ENCODE results near the gene SBF2. TPM values are rescaled to one million over a fixed set of nuclear protein-coding genes. Genes with fewer than 3 reads are reported as not detected.

SBF2 gene
- polyA plus RNA-seq, 1 donor, result 18.8 TPM

DNA sequence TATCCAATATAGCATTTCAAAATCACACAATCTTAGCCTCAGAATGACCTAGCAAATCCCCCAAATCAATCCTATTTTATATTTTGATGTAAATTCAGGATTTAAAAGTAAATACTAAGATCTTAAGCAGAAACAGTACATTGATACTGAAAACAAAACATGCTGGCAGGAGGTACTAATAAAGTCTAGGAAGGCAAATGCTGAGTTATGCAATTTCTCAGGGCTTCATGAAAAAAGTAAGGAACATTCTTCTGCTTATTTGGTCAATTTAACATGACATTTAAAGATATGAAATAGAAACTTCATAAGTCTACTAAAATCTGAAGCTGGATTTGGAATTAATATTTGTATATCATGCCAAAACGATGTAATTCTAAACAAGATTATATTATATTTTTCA, 476.8 kb downstream of the SBF2 start:
- DNase-seq (ENCODE audit: low read depth), result no peak

DNA sequence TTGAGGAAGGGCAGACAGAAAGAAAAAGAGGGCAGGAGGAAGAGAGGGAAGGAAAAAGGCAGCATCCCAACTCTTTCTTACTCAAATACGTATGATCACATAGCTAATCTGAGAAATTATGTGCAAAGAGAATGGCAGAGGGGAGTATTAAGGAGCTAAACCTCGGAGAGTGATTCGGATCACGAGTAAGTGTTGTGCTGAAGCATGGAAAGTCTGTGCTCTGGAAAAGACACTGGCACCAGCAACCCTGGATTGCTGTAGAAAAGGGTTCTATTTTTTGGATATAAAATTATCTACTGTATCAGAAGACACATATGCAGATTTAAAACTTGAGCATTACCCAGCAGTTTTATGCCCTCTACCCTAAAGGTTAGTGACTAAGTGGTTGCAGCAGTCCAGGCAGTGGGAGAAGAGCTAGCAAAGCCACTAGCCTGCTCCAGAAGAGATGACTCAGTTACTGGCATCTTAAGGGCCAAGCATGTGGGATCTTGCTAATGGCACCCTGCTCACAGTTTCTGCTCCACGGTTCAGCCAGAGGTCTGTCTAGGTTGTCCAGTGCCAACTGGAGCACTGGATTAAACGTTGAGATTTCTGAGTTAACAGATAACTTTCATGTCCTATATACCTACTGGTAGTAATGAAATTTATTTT, 478.4 kb downstream of the SBF2 start:
- DNase-seq (ENCODE audit: low read depth), result no peak

DNA sequence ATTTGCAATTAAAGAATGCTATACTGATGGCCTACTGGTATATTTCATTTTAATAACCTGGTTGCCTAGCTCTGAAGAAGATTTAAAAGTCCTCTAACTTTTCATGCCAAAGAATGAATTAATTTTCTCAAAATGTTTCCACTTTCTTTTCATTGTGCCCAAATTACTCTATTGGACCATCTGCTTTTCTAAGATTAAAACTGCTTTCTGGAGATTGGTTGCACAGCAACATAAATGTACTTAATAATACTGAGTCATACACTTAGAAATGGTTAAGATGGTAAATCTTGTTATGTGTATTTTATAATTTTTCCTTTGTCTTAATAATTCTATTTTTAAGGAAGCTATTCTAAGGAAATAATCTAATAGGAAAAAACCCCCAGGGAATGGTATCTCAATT, 479.9 kb downstream of the SBF2 start:
- no peak for DNase-seq (ENCODE audit: low read depth)

DNA sequence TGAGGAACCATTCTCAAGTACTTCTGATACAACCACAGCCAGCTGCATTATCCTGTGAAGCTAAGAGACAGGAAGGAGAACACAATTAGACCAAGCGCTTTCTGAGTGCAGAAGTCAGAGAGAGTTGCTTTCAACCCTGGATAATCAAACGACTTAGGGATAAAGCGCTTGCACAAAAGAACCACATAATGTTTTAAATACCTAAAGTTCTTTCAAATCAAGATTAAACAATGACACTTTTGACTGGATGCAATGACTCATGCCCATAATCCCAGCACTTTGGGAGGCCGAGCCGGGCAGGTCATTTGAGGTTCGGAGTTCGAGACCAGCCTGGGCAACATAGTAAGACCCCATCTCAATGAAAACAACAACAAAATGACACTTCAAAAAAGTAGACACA, 485.1 kb downstream of the SBF2 start:
- DNase-seq (ENCODE audit: low read depth), result no peak

DNA sequence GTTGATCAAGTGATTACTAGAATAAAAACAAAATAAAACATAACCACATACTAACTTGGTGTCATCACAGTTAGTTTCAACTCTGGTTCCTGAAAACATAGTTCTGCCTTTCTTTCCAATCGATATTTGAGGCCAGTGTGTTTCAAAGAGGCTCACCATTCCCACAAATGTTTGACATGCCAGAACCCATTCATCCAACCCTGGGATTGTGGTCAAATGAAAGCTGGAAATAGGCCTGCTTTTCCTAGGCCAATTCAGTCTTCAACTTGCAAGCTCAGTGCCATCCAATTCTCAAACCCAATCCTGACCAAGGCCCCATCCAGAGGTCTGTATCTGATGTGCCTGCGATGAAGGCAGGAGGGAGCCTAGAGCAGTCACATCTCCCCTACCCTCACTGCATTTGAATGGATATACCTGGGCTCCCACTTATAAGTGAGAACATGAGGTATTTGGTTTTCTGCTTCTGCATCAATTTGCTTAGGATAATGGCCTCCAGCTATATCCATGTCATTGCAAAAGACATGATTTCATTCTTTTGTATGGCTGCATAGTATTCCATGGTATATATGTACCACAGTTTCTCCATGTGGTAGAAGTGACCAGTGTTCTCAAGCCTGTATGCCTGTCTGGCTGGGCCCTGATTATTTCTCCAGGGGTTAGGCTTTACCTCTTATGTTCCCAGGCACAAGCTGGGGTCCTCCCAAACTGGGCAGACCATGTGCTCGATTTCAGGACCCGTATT, 486.9 kb downstream of the SBF2 start:
- DNase-seq (ENCODE audit: low read depth), result no peak

DNA sequence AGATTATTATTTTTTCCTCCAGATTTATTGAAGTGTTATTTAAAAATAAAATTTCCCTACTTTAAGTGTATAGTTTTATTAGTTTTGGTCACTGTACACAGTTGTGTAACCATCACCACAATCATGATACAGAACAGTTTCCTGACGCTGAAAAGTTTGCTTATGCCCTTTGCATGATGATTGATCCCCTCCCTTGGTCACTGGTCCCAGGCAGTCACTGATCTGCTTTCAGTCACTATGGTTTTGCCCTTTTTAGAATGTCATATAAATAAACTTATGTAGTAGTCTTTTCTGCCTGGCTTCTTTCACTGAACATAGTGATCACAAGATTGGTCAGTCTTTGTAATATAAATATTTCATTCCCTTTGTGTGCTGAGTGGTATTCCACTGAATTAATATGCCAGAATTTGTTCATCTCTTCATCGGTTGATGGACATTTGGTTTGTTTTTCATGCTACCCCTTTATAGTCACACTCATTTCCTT, 489.6 kb downstream of the SBF2 start:
- no peak for DNase-seq (ENCODE audit: low read depth)

DNA sequence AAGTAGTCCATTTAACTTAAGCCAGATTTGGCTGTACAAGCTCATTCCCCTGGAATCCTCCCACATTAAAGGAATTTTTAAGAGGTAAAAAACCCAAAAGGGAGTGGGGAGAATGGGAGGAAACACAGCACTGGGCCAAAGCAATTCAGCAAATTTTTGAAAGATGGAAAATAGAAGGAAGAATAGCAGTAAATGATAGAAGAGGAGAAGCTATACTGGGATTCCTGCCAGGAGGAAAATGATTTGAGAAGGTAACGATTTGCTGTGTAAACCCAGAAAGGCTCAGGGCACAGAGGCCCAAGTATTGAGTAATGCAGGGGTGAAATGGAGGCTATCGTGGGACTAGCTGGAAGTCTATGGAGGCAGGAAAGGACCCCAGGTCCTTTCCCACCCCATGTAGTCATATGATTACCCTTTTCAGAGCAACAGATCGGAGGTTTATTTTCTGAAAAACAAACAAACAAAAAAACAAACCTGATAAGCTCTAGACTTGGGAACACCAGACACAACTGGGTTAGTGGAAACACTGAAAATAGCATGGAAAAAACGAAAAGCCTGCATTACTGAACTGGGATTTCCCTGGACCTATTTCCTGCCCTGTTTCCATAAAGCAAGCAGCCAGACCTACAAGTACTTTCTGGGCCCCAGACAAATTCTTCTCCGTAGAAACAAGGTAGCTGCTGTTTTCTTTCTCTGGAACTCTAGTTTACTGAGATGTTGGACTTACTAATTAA, 490.2 kb downstream of the SBF2 start:
- DNase-seq (ENCODE audit: low read depth), result peak; percentile 75

DNA sequence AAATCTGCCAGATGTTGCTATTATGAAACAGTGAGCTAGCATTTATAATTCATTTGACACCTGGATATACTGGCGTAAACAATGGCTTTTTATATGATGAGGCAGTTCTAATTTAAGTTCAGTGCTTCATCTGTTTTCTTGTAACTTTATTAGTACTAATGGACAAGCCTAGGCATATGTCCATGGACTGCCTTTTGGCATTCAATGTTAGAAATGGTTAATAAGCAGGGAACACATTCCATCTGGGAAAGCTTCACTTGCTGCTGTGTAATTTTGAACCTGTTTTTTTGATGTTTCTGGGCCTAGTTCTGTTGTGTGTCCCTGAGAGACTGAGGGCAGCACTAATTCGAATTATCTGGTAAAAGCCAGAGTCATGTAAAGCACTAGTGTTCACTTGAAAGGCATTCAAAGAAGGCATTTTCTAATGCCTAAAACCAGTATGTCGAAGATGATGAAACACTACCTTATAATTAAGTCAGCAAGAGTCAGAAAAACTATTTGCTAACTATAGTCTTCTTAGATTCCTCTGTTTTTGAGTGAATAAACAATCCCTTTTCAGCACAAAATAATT, 491.6 kb downstream of the SBF2 start:
- peak; percentile 56 for DNase-seq (ENCODE audit: low read depth)

DNA sequence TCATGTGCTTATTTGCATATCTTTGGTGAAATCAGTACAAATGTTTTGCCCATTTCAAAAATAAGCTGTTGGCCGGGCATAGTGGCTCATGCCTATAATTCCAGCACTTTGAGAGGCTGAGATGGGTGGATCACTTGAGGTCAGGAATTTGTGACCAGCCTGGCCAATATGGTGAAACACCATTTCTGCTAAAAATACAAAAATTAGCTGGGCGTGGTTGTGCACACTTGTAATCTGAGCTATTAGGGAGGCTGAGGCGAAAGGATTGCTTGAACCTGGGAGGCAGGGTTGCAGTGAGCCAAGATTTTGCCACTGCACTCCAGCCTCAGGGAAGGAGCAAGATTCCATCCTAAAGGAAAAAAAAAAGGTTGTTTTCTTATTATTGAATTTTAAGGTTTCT, 494.1 kb downstream of the SBF2 start:
- DNase-seq (ENCODE audit: low read depth), result no peak

DNA sequence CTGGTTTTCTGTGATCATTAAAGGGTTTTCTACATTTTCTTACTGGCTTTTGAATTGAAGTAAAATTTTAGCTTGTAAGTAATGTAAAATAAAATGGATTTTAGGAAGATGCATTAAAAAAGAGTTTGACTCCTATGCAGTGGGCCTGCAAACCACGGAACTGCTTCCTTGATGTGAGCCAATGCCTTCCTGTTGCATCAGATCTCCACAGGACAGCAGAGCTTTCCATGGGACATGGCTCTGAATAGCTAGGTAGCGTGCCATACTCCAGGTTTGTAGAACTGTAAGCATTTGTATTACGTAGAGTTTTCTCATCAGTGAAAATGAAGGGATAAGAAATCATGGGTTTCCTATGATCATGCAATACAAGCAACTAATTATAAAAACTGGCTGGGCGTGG, 496.7 kb downstream of the SBF2 start:
- no peak for DNase-seq (ENCODE audit: low read depth)

DNA sequence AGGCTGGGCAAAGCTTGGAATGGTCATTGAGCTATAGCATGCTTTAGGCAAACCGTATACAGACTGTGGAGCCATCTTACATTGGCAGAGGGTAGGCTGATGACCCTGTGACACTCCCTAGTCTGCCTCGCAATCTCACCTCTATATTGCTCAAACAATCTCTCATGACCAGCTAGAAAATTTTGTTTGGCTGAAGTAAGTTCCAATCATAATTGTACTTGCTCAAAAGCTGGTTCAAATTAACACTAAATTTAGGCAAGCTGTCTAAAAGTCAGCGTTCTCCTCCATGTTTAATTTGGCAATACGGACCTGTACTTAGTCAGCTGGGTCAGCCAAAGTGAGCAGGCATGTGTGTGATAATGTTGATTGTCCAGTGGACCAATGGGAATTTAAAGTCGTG, 497.2 kb downstream of the SBF2 start:
- no peak for DNase-seq (ENCODE audit: low read depth)

DNA sequence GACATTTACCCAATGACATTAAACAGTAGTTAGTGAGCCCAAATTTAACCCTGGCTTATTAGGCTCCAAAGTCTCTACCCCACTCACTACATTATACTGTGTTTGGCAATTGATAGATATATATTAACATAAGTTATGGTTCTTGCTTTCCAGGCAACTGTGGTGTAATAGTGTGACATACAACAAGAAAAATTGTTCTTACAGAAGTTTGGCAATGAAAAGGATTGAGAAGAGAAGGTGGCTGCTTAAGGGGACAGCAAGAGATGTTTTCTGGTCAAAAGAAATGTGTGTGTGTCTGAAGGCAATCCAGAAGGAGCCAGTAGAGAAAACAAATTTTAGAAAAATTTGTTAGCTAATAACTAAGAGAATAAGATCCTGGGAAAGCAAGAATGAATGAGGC, 497.8 kb downstream of the SBF2 start:
- no peak for DNase-seq (ENCODE audit: low read depth)

DNA sequence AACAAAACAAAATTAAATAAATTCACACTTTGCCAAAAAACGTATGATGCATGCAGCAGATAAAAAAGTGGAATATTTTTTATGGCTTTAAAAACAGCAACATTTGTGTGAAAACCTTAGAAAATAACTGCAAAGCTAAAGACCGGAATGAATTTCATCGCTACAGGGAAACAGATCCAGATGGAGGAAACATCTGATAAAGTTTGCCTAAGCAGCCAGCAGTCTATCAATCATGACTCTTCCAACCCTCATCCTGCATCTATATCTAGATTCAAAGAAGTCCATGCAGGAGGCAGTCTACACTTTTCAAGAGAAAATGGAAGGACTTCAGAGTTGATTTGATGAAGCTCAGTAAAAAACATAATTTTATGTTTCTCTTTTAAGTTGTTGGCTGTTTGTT, 503.3 kb downstream of the SBF2 start:
- DNase-seq (ENCODE audit: low read depth), result no peak

DNA sequence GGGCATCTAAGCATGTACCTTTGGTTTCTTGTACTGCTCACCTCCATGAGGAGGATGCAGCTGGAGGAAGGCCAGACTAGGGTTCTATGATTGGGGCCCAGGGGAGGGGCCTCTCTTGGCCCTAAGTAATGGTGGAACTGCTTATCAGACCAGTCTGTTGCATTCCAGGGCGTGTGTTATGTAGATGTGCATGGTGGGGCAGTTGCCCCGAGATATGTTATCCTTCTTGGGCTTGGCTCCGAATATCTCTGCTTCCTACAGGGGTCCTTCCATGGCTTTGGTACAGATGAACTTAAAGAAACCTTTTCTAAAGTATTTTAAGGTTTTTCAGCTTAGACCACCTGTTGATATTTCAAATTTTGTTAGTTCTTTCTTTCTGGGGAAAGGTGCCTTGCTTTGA, 504.1 kb downstream of the SBF2 start:
- DNase-seq (ENCODE audit: low read depth), result no peak

DNA sequence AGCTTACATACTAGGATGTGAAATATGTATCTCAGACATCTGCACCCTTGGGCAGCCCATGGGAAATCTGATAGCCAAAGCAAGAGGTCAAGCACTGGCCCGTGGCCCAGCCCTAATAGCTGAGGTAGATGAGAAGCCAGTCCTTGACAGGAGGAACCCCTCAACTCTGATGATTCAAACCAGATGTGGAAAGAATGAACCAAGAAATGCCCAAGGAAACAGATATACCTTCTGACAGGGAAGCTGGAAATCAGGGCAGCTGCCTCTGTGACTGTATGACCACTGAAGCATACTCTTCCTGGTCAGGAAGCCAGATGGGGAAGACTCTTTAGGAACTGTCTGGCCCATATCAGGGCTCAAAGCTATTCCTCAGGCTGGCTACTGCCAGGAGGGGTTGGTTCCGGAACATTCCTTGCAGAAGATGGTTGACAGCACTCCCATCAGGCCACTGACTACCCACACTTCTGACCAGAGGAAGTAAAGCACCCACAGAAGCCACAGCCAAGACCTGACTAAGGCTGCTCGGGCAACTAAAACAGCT, 506.0 kb downstream of the SBF2 start:
- no peak for DNase-seq (ENCODE audit: low read depth)

DNA sequence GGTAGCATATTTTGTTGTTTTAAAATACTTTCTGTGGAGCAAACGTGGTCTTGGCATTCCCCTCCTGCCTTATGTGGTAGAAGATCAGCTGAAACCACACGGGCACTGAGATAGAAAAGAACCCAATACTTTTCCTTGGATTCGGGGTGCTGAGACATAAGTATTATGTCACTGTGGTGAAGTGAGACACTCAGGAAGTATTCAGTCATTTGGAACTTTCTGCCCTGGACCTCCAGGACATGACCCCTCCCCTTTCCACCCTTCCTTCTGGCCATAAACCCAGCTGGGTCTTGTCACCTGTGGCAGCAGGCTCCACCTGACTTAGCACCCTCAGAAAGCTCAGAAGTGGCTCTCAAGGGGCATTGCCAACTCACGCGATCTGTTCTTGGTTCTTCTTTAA, 506.8 kb downstream of the SBF2 start:
- no peak for DNase-seq (ENCODE audit: low read depth)

DNA sequence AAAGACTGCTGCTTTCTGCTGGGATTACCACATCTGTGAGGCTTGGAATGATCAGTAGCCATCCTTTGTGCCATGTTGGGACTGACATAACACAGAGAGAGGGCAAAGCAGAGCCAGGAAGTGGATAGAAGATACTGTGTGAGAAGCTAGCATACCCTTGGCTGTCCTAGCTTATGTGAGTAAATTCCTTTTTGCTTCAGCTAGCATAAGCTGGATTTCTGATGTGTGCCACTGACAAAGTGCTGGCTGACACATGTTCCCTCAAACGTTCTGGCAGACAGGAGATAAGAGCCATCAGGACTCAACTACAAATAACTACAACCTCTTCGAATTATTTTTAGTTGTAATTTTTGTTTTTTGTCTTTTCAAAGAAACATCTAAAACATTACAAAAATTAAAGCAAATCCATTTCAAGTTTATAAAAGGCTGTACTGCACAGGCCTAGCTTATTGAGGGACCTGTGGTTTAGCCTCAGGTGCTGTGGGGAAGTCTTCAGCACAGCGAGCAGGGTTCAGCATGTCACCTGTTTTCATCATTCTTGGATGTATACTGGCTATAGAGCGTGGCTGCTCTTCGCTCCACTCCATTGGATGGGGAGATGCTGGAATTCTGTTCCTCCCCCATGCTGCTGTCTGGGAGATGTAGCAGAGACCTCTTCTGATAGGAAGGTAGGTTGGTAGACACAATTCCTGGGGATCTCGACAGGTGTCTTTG, 509.3 kb downstream of the SBF2 start:
- no peak for DNase-seq (ENCODE audit: low read depth)

DNA sequence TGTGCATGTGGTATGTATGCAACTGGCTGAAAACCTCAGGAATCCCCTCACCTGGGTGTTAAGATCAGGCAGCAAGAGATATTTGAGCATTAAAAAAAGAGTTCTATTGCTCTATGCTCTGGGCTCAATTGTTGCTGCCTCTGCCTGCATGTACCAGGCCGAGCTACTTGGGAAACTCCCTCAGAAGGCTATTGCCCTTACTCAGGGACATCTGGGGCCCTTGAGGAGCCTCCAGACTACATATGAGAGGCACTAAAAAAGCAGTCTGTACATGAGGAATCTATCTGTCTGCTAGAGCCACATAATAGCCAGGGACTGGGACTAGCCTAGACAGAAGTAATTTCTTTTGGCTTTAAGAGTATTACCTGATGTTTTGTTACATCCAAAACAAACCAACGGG, 510.0 kb downstream of the SBF2 start:
- no peak for DNase-seq (ENCODE audit: low read depth)

DNA sequence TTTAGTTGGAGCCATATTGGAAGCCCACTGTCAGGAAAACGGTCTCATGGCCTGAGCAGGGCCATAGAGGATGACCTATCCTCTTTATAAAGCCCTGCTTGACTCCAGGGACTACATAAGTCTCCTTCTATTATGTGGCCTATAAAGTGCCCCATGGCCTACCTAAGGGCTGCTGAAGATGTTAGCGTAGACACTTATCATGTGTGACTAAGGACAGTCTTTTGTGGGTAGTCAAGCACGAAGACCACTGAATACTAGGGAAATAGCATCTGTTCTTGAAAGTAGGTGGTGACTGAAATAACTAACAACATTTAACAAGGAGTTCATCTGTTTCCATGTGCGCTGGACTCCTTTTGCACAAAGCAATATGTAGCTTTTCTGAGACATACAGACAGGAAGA, 513.1 kb downstream of the SBF2 start:
- DNase-seq (ENCODE audit: low read depth), result no peak

DNA sequence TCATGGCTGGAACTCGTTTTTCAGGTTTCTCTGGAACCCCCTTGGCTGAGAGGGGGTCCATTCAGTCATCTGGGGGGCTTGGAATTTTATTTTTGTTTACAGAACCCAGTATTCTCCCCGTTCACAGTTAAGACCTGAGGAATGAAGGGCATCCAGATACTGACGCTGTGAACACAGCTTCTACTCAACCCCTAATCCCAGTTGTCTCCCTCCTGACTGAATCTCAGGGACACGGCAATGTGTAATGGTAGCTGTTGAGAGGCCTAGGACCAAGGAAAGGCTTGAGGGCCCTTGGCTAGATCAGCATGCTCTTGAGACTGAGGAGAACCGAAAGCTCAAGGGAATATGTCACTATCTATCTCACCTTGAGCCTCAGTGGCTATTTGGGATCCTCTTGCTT, 516.5 kb downstream of the SBF2 start:
- no peak for DNase-seq (ENCODE audit: low read depth)

DNA sequence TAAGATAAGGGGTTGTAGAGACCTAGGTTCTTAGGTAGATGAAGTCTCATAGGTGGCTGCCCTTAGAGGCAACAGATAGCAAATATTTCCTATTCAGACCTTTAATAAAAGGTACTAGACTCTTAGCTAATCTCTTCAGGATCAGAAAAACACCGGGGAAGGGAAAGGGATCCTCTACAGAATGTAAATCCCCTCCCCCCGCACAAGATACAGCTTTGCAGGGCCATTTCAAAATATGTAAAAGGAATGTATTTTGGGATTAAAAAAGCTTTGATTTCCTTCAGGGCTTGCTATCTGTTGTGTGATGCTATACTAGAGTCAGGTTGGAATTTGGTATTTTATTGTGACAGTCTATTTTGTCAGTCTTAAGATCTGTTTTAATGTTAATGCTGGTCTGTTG, 517.0 kb downstream of the SBF2 start:
- no peak for DNase-seq (ENCODE audit: low read depth)

DNA sequence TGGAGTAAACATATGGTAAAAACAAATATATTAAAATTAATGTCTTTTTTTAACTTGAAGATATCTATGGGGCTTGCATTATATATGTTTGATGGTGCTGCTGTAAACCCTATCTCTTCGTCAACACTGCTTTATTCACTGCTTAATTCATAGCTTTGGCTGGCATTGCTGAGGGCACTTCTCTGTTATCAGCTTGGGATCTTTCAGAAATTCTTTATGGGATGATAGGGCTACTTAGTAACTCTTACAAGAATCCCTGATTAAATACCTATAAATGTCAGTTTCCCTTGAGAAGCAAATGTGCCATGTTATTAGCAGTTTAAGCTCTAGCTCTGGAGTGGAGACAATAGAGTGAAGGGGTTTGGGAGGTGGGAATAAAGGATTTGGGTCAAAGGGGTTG, 517.8 kb downstream of the SBF2 start:
- no peak for DNase-seq (ENCODE audit: low read depth)

Measured in forelimb muscle (tissue), 1 donor.